PFSK-1 (cell line): ENCODE measurements around the gene PTPN14.

Experiments used
- FOXP2 ChIP-seq: optimal IDR thresholded peaks from 2 replicates; pipeline ENCODE3; 2011; ENCODE audit warnings: borderline replicate concordance, control low read depth, inconsistent platforms; ENCODE audit not compliant: insufficient read depth; ENCODE audit errors: extremely low read length, extremely low read depth
- POLR2AphosphoS5 ChIP-seq: IDR thresholded peaks from 2 replicates; pipeline ENCODE4 v1.6.1; 2012; ENCODE audit warnings: low read depth, mild to moderate bottlenecking, control low read depth, low read length, moderate library complexity
- SIN3A ChIP-seq: IDR thresholded peaks from 2 replicates; pipeline ENCODE4 v1.6.1; 2012; ENCODE audit warnings: mild to moderate bottlenecking, low read length, moderate library complexity, borderline replicate concordance; ENCODE audit not compliant: insufficient read depth
- TAF1 ChIP-seq: IDR thresholded peaks from 2 replicates; pipeline ENCODE4 v1.6.1; 2012; ENCODE audit warnings: low read length, control low read depth, borderline replicate concordance; ENCODE audit not compliant: insufficient read depth
- TF ChIP-seq, protein P1 (sequence below), 2 experiments: IDR thresholded peaks; 2 replicates each; pipeline versions ENCODE4 v1.6.1 to v1.8.0; 2011 to 2012; ENCODE audit warnings: low read depth in 2 of 2, low read length in 2 of 2, control low read depth in 1 of 2, inconsistent platforms in 1 of 2, mild to moderate bottlenecking in 1 of 2, moderate library complexity in 1 of 2; ENCODE audit not compliant: insufficient read depth in 1 of 2

PTPN14 gene

DNA sequence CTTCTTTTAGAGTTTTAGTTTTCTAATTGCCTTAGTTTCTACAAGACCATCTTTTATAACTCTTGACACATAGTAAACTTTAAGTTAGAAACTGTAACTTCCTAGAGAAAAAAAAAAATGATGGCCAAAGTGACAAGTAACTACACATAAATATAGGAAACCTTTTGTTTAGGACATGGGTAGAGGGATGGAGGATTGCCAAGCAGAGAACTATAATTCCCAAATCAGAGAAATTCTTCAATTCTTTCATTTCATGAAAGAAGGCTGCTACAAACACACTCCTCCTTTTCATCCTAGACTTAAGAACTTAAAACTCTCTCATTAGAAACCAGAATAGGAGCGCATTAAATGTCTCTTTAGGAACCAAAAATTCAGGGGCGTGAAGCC lies 125.0 kb downstream of the PTPN14 start:
- no peak for TF ChIP-seq TAF1
- TF ChIP-seq FOXP2, result no peak
- TF ChIP-seq, protein P1, sequence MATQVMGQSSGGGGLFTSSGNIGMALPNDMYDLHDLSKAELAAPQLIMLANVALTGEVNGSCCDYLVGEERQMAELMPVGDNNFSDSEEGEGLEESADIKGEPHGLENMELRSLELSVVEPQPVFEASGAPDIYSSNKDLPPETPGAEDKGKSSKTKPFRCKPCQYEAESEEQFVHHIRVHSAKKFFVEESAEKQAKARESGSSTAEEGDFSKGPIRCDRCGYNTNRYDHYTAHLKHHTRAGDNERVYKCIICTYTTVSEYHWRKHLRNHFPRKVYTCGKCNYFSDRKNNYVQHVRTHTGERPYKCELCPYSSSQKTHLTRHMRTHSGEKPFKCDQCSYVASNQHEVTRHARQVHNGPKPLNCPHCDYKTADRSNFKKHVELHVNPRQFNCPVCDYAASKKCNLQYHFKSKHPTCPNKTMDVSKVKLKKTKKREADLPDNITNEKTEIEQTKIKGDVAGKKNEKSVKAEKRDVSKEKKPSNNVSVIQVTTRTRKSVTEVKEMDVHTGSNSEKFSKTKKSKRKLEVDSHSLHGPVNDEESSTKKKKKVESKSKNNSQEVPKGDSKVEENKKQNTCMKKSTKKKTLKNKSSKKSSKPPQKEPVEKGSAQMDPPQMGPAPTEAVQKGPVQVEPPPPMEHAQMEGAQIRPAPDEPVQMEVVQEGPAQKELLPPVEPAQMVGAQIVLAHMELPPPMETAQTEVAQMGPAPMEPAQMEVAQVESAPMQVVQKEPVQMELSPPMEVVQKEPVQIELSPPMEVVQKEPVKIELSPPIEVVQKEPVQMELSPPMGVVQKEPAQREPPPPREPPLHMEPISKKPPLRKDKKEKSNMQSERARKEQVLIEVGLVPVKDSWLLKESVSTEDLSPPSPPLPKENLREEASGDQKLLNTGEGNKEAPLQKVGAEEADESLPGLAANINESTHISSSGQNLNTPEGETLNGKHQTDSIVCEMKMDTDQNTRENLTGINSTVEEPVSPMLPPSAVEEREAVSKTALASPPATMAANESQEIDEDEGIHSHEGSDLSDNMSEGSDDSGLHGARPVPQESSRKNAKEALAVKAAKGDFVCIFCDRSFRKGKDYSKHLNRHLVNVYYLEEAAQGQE (IDR thresholded peaks at IDR 0.05; ENCODE audit: insufficient read depth in 1 of 2, low read depth in 2 of 2, low read length in 2 of 2), result no peak

DNA sequence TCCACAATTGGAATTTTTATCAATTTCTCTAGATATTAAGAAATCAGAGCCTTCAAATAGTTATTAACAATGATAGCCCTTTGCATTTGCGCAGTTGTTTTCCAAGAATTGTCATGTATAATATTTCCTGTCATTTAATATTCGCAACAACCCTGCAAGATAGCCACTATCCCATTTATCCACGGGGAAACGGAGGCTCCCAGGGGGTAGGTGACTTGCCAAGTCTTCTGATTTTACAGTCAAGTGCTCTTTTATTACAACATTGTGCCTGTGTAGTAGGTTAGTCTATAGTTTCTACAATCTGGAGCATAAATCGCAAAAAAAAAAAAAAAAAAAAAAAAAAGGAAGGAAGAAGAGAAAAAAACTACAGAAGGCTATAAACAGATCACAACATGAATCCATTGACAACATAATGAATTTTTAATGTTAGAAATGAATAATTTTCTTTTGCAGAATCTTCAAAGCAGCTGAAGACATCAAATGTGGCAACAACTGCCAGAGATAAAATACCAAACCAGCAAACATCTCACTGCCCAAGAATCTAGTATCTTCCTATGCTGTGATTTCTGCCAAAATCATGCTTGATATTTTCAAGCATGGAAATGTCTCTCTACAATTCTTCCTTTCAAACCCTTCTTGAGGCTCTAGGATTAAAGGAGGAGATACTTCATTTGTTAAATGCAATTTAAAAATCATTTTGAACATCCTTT lies 125.5 kb downstream of the PTPN14 start:
- TF ChIP-seq, protein P1 (IDR thresholded peaks at IDR 0.05; ENCODE audit: insufficient read depth in 1 of 2, low read depth in 2 of 2, low read length in 2 of 2), result no peak
- no peak for TF ChIP-seq POLR2AphosphoS5
- no peak for TF ChIP-seq SIN3A
- TF ChIP-seq FOXP2, result no peak
- TF ChIP-seq TAF1, result no peak

DNA sequence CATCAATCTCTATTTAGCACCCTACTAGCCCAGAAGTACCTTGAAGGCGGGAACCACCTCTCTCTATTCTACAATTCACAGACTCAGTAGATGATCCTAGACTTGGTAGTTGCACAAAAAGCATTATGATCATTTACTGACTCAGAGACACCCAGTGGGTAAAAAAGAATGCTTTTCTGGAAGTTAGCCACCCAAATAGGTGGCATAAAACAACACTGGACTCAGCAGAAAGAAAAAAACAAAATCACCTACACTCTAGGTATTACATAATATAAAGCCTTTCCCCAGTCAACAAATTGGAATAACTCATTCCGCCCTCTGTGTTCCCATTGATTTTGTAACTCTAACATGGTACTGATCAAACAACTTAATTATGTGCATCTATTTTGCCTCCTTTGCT lies 126.3 kb downstream of the PTPN14 start:
- TF ChIP-seq, protein P1 (IDR thresholded peaks at IDR 0.05; ENCODE audit: insufficient read depth in 1 of 2, low read depth in 2 of 2, low read length in 2 of 2), result no peak
- TF ChIP-seq FOXP2 (no peak), TAF1 (no peak), SIN3A (no peak), POLR2AphosphoS5 (no peak)

DNA sequence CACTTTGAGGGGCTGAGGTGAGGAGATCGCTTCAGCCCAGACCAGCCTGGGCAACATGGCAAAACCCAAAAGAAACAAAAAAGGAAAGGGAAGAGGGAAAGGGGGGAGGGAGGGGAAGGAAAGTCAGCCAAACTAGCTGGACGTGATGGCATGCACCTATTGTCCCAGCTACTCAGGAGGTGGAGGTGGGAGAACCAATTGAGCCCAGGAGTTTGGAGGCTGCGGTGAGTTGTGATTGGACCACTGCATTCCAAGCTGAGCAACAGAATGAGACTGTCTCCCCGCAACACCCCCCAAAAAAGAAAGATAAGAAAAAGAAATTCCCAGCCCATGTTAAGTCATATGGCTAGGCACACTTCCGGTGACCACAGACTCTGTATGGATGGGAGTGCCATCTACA lies 128.4 kb downstream of the PTPN14 start:
- TF ChIP-seq SIN3A, result no peak
- no peak for TF ChIP-seq FOXP2
- no peak for TF ChIP-seq POLR2AphosphoS5
- TF ChIP-seq TAF1, result no peak
- TF ChIP-seq, protein P1 (IDR thresholded peaks at IDR 0.05; ENCODE audit: insufficient read depth in 1 of 2, low read depth in 2 of 2, low read length in 2 of 2), result no peak

DNA sequence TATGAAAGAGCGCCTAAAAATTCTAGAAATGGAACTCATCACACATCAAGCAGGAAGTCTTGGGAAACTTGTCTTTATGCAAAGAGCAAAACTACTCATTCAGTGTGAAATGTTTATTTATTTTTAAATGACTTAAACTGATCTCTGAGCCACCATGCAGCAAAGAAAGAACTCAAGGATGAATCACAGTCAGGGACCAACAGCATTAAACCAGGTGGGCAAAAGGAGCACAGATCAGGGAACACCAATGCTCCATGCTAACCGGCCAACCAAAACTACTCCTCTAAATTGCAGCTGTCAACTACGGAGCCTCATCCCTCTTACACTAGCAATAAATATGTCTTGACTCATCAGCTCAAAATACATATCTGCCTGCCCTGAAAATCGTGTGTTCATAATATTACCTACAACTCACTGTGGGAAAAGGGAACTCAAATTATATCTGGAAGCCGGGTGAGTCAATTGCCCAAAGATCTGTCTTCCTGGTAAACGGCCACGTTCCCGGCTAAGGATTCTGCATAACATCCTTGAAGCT lies 129.2 kb downstream of the PTPN14 start:
- TF ChIP-seq TAF1 (no peak), POLR2AphosphoS5 (no peak), FOXP2 (no peak), SIN3A (no peak)
- TF ChIP-seq, protein P1 (IDR thresholded peaks at IDR 0.05; ENCODE audit: insufficient read depth in 1 of 2, low read depth in 2 of 2, low read length in 2 of 2), result no peak
